Mesenchymal stem cell (in vitro differentiated cells and primary cell): ENCODE results near the gene DGKD.
A peak's percentile ranks its signal among the peaks of the same experiment; 100 is the strongest.

Experiments
- DNase-seq: peaks from one replicate; pipeline ENCODE4 v3.0.0-alpha.2; 2013
- H2AFZ ChIP-seq: one replicate; pipeline ENCODE4 v1.6.1; 2013; ENCODE audit warnings: low read depth, mild to moderate bottlenecking, control low read depth, inconsistent platforms, low read length, moderate library complexity
- H2AK5ac ChIP-seq: 2 replicates; pipeline ENCODE4 v1.6.1; 2013; ENCODE audit warnings: low read length, moderate library complexity, mild to moderate bottlenecking, inconsistent platforms; ENCODE audit not compliant: severe bottlenecking
- H2BK120ac ChIP-seq: one replicate; pipeline ENCODE4 v1.6.1; 2013; ENCODE audit warnings: low read depth, mild to moderate bottlenecking, inconsistent platforms, low read length, moderate library complexity
- H2BK12ac ChIP-seq, 2 experiments: one replicate each; pipeline ENCODE4 v1.6.1; 2013; ENCODE audit warnings: inconsistent platforms in 2 of 2, low read length in 2 of 2, mild to moderate bottlenecking in 2 of 2, moderate library complexity in 2 of 2, control low read depth in 1 of 2
- H2BK15ac ChIP-seq: one replicate; pipeline ENCODE4 v1.6.1; 2013; ENCODE audit warnings: mild to moderate bottlenecking, low read depth, inconsistent platforms; ENCODE audit not compliant: poor library complexity, severe bottlenecking
- H2BK5ac ChIP-seq: 2 replicates; pipeline ENCODE4 v1.6.1; 2013; ENCODE audit warnings: low read depth, mild to moderate bottlenecking, low read length, control low read depth, inconsistent platforms; ENCODE audit not compliant: poor library complexity, severe bottlenecking
- H3K14ac ChIP-seq, 2 experiments: one replicate each; pipeline ENCODE4 v1.6.1; 2013; ENCODE audit warnings: inconsistent platforms in 2 of 2, low read length in 2 of 2, control low read depth in 1 of 2, mild to moderate bottlenecking in 1 of 2, moderate library complexity in 1 of 2
- H3K18ac ChIP-seq, 2 experiments: one replicate each; pipeline ENCODE4 v1.6.1; 2013; ENCODE audit warnings: inconsistent platforms in 2 of 2, low read length in 2 of 2, control low read depth in 1 of 2, low read depth in 1 of 2, mild to moderate bottlenecking in 1 of 2
- H3K23ac ChIP-seq, 2 experiments: one replicate each; pipeline ENCODE4 v1.6.1; 2013; ENCODE audit warnings: inconsistent platforms in 2 of 2, low read length in 2 of 2, mild to moderate bottlenecking in 2 of 2, moderate library complexity in 2 of 2, control low read depth in 1 of 2
- H3K27ac ChIP-seq: 2 replicates; pipeline ENCODE4 v1.5.1; 2013; ENCODE audit warnings: mild to moderate bottlenecking, moderate library complexity, low read length, control low read depth, inconsistent platforms; ENCODE audit not compliant: poor library complexity, severe bottlenecking
- H3K27me3 ChIP-seq, 2 experiments: 2 replicates each; pipeline versions ENCODE4 v1.6.1 to v1.7.0; 2013; ENCODE audit warnings: low read length in 2 of 2, mild to moderate bottlenecking in 2 of 2, moderate library complexity in 2 of 2, control low read depth in 1 of 2, inconsistent platforms in 1 of 2; ENCODE audit not compliant: control insufficient read depth in 1 of 2, insufficient read depth in 1 of 2
- H3K36me3 ChIP-seq, 2 experiments: 2 replicates each; pipeline versions ENCODE4 v1.6.1 to v1.7.0; 2013; ENCODE audit warnings: low read length in 2 of 2, control low read depth in 1 of 2, inconsistent platforms in 1 of 2, low read depth in 1 of 2, mild to moderate bottlenecking in 1 of 2; ENCODE audit not compliant: insufficient read depth in 2 of 2, control insufficient read depth in 1 of 2
- H3K4ac ChIP-seq, 2 experiments: one replicate each; pipeline ENCODE4 v1.6.1; 2013; ENCODE audit warnings: inconsistent platforms in 2 of 2, low read length in 2 of 2, mild to moderate bottlenecking in 2 of 2, moderate library complexity in 2 of 2, control low read depth in 1 of 2, low read depth in 1 of 2
- H3K4me1 ChIP-seq: 2 replicates; pipeline ENCODE4 v1.6.1; 2013; ENCODE audit warnings: low read depth, low read length, control low read depth; ENCODE audit not compliant: control insufficient read depth, insufficient read depth
- H3K4me2 ChIP-seq: 2 replicates; pipeline ENCODE4 v1.6.1; 2013; ENCODE audit warnings: low read length, mild to moderate bottlenecking, inconsistent platforms; ENCODE audit not compliant: poor library complexity, severe bottlenecking
- H3K4me3 ChIP-seq, 2 experiments: 2 replicates each; pipeline versions ENCODE4 v1.5.1 to v1.7.0; 2013; ENCODE audit warnings: low read length in 2 of 2, mild to moderate bottlenecking in 2 of 2, control low read depth in 1 of 2, low read depth in 1 of 2; ENCODE audit not compliant: insufficient read depth in 1 of 2
- H3K79me1 ChIP-seq: replicated peaks from 2 replicates; pipeline ENCODE4 v1.6.1; 2013; ENCODE audit warnings: mild to moderate bottlenecking, control low read depth, low read length, inconsistent platforms; ENCODE audit not compliant: poor library complexity, severe bottlenecking
- H3K9ac ChIP-seq: 2 replicates; pipeline ENCODE4 v1.7.0; 2013; ENCODE audit warnings: mild to moderate bottlenecking, low read length, moderate library complexity
- H3K9me3 ChIP-seq: 2 replicates; pipeline ENCODE4 v1.7.0; 2013; ENCODE audit warnings: mild to moderate bottlenecking, low read length; ENCODE audit not compliant: control insufficient read depth
- H4K8ac ChIP-seq: one replicate; pipeline ENCODE4 v1.6.1; 2013; ENCODE audit warnings: inconsistent platforms, mild to moderate bottlenecking, low read length, moderate library complexity
- H4K91ac ChIP-seq: one replicate; pipeline ENCODE4 v1.6.1; 2013; ENCODE audit warnings: mild to moderate bottlenecking, low read length, inconsistent platforms
- WGBS: methylation state at CpG from one replicate; pipeline ENCODE4 v1.1.7; 2013; ENCODE audit warnings: mixed read lengths; 5-methylcytosine and 5-hydroxymethylcytosine counted together

Gene DGKD

DNA sequence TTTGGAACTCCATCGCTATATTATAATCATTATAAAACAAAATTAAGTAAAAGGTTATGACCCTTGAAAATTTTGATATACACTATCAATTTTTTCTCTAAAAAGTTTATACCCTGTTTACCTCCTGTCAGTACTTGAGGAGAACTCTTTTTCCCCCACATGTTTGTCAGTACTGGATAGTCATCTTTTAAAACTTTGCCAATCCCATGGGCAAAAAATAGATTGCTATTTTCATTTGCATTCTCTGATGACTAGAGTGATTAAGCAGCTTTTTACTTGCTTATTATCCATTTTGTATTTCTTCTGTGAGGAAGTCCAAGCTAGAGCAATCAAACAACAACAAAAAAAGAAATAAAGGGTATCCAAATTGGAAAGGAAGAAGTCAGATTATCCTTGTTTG, 76.4 kb downstream of the DGKD start:
- no peak for DNase-seq
- Histone ChIP-seq H3K79me1 (peaks cover 22% of the 10 kb centered on the region), H2AK5ac (no peak overlapping the region), H3K4ac (no peak overlapping the region), H2BK5ac (no peak overlapping the region), H2AFZ (no peak overlapping the region), H2BK120ac (no peak overlapping the region), H3K36me3 (peaks cover 4 to 11% of the 10 kb centered on the region in 2 experiments), H3K4me2 (no peak overlapping the region), H4K8ac (no peak overlapping the region), H4K91ac (no peak overlapping the region), H3K18ac (no peak overlapping the region), H3K4me1 (no peaks in the 10 kb centered on the region), H3K9me3 (peaks cover 13% of the 10 kb centered on the region), H3K9ac (no peak overlapping the region), H3K23ac (no peak overlapping the region), H3K14ac (no peak overlapping the region), H3K27me3 (no peaks in the 10 kb centered on the region), H2BK15ac (no peak overlapping the region), H3K27ac (no peak overlapping the region), H2BK12ac (no peak overlapping the region), H3K4me3 (no peak overlapping the region)
- no CpG with 5 or more reads among the region's 1 CpG for WGBS

DNA sequence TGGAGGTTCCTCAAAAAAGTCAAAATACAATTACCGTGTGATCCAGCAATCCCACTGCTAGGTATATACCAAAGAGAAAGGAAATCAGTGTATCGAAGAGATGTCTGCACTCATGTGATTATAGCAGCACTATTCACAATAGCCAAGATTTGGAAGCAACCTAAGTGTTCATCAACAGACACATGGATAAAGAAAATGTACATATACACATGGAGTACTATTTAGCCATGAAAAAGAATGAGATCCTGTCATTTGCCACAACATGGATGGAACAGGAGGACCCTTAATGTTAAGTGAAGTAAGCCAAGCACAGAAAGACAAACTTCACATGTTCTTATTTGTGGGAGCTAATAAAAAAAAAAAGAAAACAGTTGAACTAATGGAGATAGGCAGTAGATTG, 78.7 kb downstream of the DGKD start:
- H2AK5ac ChIP-seq: no peak overlapping the region
- no CpG with 5 or more reads among the region's 2 CpGs for WGBS
- DNase-seq: no peak
- H3K23ac ChIP-seq: no peak overlapping the region
- H2BK5ac ChIP-seq: no peak overlapping the region
- H2BK12ac ChIP-seq: no peak overlapping the region
- no peak overlapping the region for H2BK15ac ChIP-seq
- H3K27me3 ChIP-seq: no peaks in the 10 kb centered on the region
- peaks cover 24 to 34% of the 10 kb centered on the region in 2 experiments for H3K36me3 ChIP-seq
- H3K4me1 ChIP-seq: no peaks in the 10 kb centered on the region
- H3K9ac ChIP-seq: no peak overlapping the region
- no peak overlapping the region for H3K4ac ChIP-seq
- H3K27ac ChIP-seq: no peak overlapping the region
- H3K14ac ChIP-seq: no peak overlapping the region
- H3K79me1 ChIP-seq: peaks cover 13% of the 10 kb centered on the region
- H2AFZ ChIP-seq: no peak overlapping the region
- H4K8ac ChIP-seq: no peak overlapping the region
- H2BK120ac ChIP-seq: no peak overlapping the region
- H3K4me3 ChIP-seq: no peak overlapping the region
- no peak overlapping the region for H4K91ac ChIP-seq
- no peak overlapping the region for H3K18ac ChIP-seq
- no peaks in the 10 kb centered on the region for H3K9me3 ChIP-seq
- no peak overlapping the region for H3K4me2 ChIP-seq

DNA sequence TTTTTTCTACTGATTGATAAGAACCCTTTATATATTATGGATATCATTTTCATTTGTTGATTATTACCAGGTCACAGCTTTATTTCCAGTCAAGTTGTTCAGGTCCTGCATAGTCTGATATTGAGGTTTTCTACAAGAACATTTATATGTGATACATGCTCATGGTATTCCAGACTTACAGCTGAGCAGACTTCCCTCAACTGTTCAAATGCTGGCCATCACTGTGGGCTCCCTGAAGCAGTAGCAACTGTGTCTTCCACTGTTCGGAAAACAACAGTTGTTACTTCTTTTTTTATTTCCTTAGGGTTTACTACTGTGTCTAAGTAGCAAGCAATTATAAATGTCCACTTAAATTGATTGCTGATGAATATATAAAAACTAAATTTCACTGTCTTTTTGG, 79.5 kb downstream of the DGKD start:
- Histone ChIP-seq H2BK15ac (no peak overlapping the region), H3K79me1 (peaks cover 8% of the 10 kb centered on the region), H3K9ac (no peak overlapping the region), H3K4me1 (no peaks in the 10 kb centered on the region), H3K27ac (no peak overlapping the region), H4K91ac (no peak overlapping the region), H3K18ac (no peak overlapping the region), H3K4me3 (no peak overlapping the region), H3K23ac (no peak overlapping the region), H3K27me3 (no peaks in the 10 kb centered on the region), H4K8ac (no peak overlapping the region), H3K4ac (no peak overlapping the region), H3K14ac (no peak overlapping the region), H3K9me3 (no peaks in the 10 kb centered on the region), H2BK120ac (no peak overlapping the region), H2BK5ac (no peak overlapping the region), H2AFZ (no peak overlapping the region), H2AK5ac (no peak overlapping the region), H3K36me3 (peaks cover 27 to 38% of the 10 kb centered on the region in 2 experiments), H2BK12ac (no peak overlapping the region), H3K4me2 (no peak overlapping the region)
- no CpG with 5 or more reads among the region's 1 CpG for WGBS
- no peak for DNase-seq

GRCh38 chr2:233434666-233435330, 80.5 kb downstream of the DGKD start:
- WGBS: 95% methylated on average over 18 of the region's 18 CpGs
- H4K91ac ChIP-seq: no peak overlapping the region

More at GRCh38 chr2:233434666-233435330, 80.5 kb downstream of the DGKD start:
- Histone ChIP-seq H3K79me1 (peaks cover 2% of the 10 kb centered on the region), H2BK12ac (no peak overlapping the region), H3K27ac (no peak overlapping the region), H3K9me3 (no peaks in the 10 kb centered on the region), H2AFZ (no peak overlapping the region), H2BK15ac (no peak overlapping the region), H3K23ac (no peak overlapping the region), H3K4me2 (no peak overlapping the region), H3K27me3 (no peaks in the 10 kb centered on the region), H2BK5ac (no peak overlapping the region), H3K9ac (no peak overlapping the region), H3K18ac (no peak overlapping the region), H3K36me3 (peaks cover 27 to 44% of the 10 kb centered on the region in 2 experiments), H3K4ac (no peak overlapping the region), H3K4me3 (no peak overlapping the region), H2BK120ac (peak overlapping the region; percentile 35), H3K14ac (no peak overlapping the region), H3K4me1 (no peaks in the 10 kb centered on the region), H4K8ac (peak overlapping the region; percentile 25), H2AK5ac (no peak overlapping the region)
- no peak for DNase-seq
